IPS-18a (cell line): ENCODE results near the gene PTTG2.

Source experiments
- H3K27ac ChIP-seq: one replicate; pipeline ENCODE4 v1.5.1; 2013; ENCODE audit warnings: low read length
- H3K27me3 ChIP-seq: one replicate; pipeline ENCODE4 v1.6.1; 2013; ENCODE audit warnings: mild to moderate bottlenecking, low read length; ENCODE audit not compliant: control insufficient read depth, insufficient read depth
- H3K36me3 ChIP-seq: one replicate; pipeline ENCODE4 v1.6.1; 2013; ENCODE audit warnings: low read depth, low read length; ENCODE audit not compliant: control insufficient read depth
- H3K4me1 ChIP-seq: one replicate; pipeline ENCODE4 v1.6.1; 2013; ENCODE audit warnings: low read depth, low read length; ENCODE audit not compliant: control insufficient read depth
- H3K4me3 ChIP-seq: one replicate; pipeline ENCODE4 v1.5.1; 2013; ENCODE audit warnings: low read length
- H3K9ac ChIP-seq: one replicate; pipeline ENCODE4 v1.6.1; 2013; ENCODE audit warnings: mild to moderate bottlenecking, low read length, moderate library complexity
- H3K9me3 ChIP-seq: one replicate; pipeline ENCODE4 v1.6.1; 2013; ENCODE audit warnings: low read depth, low read length; ENCODE audit not compliant: control insufficient read depth

PTTG2 gene

GRCh38 chr4:38003102-38003501 is 42.9 kb downstream of the PTTG2 start:
- H3K4me1 ChIP-seq = peaks cover 30% of the 10 kb centered on the region
- H3K9ac ChIP-seq = no peak overlapping the region
- H3K27me3 ChIP-seq = no peaks in the 10 kb centered on the region
- H3K36me3 ChIP-seq = no peaks in the 10 kb centered on the region
- H3K9me3 ChIP-seq = no peaks in the 10 kb centered on the region
- H3K4me3 ChIP-seq = no peak overlapping the region
- no peak overlapping the region for H3K27ac ChIP-seq

- H3K27ac ChIP-seq = no peak overlapping the region
- no peaks in the 10 kb centered on the region for H3K27me3 ChIP-seq
- no peaks in the 10 kb centered on the region for H3K36me3 ChIP-seq
- no peak overlapping the region for H3K9ac ChIP-seq
- H3K4me1 ChIP-seq = peaks cover 30% of the 10 kb centered on the region
- no peak overlapping the region for H3K4me3 ChIP-seq
- no peaks in the 10 kb centered on the region for H3K9me3 ChIP-seq
These were observed 43.4 kb downstream of the PTTG2 start for GRCh38 chr4:38003628-38004027.

- Histone ChIP-seq H3K4me3 (no peak overlapping the region), H3K36me3 (no peaks in the 10 kb centered on the region), H3K9me3 (no peaks in the 10 kb centered on the region), H3K27me3 (no peaks in the 10 kb centered on the region), H3K4me1 (peaks cover 30% of the 10 kb centered on the region), H3K27ac (no peak overlapping the region), H3K9ac (no peak overlapping the region)
These were observed 43.9 kb downstream of the PTTG2 start for GRCh38 chr4:38004062-38004461.

GRCh38 chr4:38004887-38005286 is 44.7 kb downstream of the PTTG2 start:
- no peaks in the 10 kb centered on the region for H3K9me3 ChIP-seq
- H3K27ac ChIP-seq = no peak overlapping the region
- no peak overlapping the region for H3K9ac ChIP-seq
- peaks cover 30% of the 10 kb centered on the region for H3K4me1 ChIP-seq
- H3K27me3 ChIP-seq = no peaks in the 10 kb centered on the region
- H3K36me3 ChIP-seq = no peaks in the 10 kb centered on the region
- no peak overlapping the region for H3K4me3 ChIP-seq

GRCh38 chr4:38005637-38006036 is 45.4 kb downstream of the PTTG2 start:
- H3K4me3 ChIP-seq = no peak overlapping the region
- H3K27ac ChIP-seq = no peak overlapping the region
- no peak overlapping the region for H3K9ac ChIP-seq
- no peaks in the 10 kb centered on the region for H3K9me3 ChIP-seq
- peaks cover 30% of the 10 kb centered on the region for H3K4me1 ChIP-seq
- no peaks in the 10 kb centered on the region for H3K27me3 ChIP-seq
- no peaks in the 10 kb centered on the region for H3K36me3 ChIP-seq

GRCh38 chr4:38007645-38008044 is 47.4 kb downstream of the PTTG2 start:
- no peaks in the 10 kb centered on the region for H3K36me3 ChIP-seq

GRCh38 chr4:38008571-38009021 is 48.4 kb downstream of the PTTG2 start:
- H3K9me3 ChIP-seq = no peaks in the 10 kb centered on the region
- H3K4me1 ChIP-seq = peaks cover 10% of the 10 kb centered on the region
- H3K4me3 ChIP-seq = no peak overlapping the region
- H3K36me3 ChIP-seq = no peaks in the 10 kb centered on the region
- H3K27ac ChIP-seq = no peak overlapping the region
- H3K27me3 ChIP-seq = no peaks in the 10 kb centered on the region
- H3K9ac ChIP-seq = no peak overlapping the region

More at GRCh38 chr4:38007645-38008044, 47.4 kb downstream of the PTTG2 start:
- peaks cover 15% of the 10 kb centered on the region for H3K4me1 ChIP-seq
- H3K9ac ChIP-seq = no peak overlapping the region
- H3K27ac ChIP-seq = no peak overlapping the region
- no peaks in the 10 kb centered on the region for H3K27me3 ChIP-seq
- H3K4me3 ChIP-seq = no peak overlapping the region
- no peaks in the 10 kb centered on the region for H3K9me3 ChIP-seq

- Histone ChIP-seq H3K4me3 (no peak overlapping the region), H3K9me3 (no peaks in the 10 kb centered on the region), H3K27ac (no peak overlapping the region), H3K9ac (no peak overlapping the region), H3K27me3 (no peaks in the 10 kb centered on the region), H3K36me3 (no peaks in the 10 kb centered on the region), H3K4me1 (peaks cover 10% of the 10 kb centered on the region)
These were observed 49.2 kb downstream of the PTTG2 start for GRCh38 chr4:38009421-38009820.

GRCh38 chr4:38009949-38010348 is 49.8 kb downstream of the PTTG2 start:
- no peak overlapping the region for H3K4me3 ChIP-seq
- no peak overlapping the region for H3K27ac ChIP-seq
- H3K9me3 ChIP-seq = no peaks in the 10 kb centered on the region
- no peaks in the 10 kb centered on the region for H3K27me3 ChIP-seq
- H3K36me3 ChIP-seq = no peaks in the 10 kb centered on the region
- peaks cover 7% of the 10 kb centered on the region for H3K4me1 ChIP-seq
- no peak overlapping the region for H3K9ac ChIP-seq
